ENCODE data around the gene THEM5.

DNA sequence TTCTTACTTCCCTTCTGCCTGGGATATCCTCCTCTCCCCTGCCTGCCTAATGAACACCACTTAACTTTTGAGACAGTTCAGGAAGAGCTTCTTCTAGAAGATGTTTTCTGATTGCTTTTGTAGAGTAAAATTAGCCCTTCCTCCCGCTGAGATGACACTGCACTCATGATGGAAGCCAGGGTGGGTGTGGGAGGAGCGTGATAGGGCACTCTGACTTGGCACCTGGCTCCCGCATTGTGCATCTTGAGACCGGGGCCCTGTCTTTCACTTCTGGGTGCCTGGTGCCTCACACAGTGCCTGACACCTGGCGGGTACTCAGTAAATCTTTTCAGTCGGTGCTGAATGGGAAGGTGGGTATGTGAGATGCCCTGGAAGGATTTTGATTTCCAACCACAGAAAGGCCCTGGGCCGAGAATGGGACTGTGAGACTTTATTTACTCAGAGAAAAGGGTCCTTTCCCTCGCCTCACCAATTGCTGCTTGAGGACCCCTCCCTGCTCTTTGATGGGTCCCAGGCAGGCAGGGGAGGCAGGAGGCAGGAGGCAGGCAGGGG, 6.8 kb downstream of the THEM5 start:
- TF ChIP-seq POLR2AphosphoS5 (IDR thresholded peaks at IDR 0.05; ENCODE audit: borderline replicate concordance, low read depth, low read length) (no peak), EZH2 (IDR thresholded peaks at IDR 0.05) (no peak)
